PC-9 (cell line): ENCODE measurements around the gene MMP19.
A peak's percentile ranks its signal among the peaks of the same experiment; 100 is the strongest.

Experiments used
- EZH2 ChIP-seq: fragments of 200-600 bp; sonication (generic); IDR thresholded peaks from 2 replicates; pipeline ENCODE4 v1.8.0; 2017; ENCODE audit warnings: antibody characterized with exemption, low read depth
- TF ChIP-seq, protein P1 (sequence below): fragments of 200-600 bp; sonication (generic); conservative IDR thresholded peaks from 2 replicates; pipeline ENCODE4 v1.6.1; 2017; ENCODE audit warnings: mixed run types, antibody characterized with exemption, mild to moderate bottlenecking, moderate library complexity

DNA sequence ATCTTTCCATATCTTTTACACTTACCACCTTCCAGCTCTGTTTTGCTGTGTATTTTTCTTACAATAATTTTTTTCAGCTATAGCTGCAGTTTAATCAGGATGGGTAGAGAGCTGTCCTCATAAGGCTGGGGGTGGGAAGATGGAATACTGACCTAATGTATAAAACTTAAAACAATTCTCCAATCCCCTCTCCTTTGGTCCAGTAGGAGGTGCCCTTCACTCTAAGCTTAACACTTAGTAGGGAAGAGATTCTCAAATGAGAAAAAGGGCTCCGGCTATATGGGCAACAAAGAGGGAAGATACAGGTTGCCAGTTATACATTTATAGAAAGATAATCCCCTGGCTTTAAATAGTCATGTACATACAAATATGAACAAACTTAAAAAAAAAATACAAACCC is 22.1 kb downstream of the MMP19 start:
- TF ChIP-seq, protein P1, sequence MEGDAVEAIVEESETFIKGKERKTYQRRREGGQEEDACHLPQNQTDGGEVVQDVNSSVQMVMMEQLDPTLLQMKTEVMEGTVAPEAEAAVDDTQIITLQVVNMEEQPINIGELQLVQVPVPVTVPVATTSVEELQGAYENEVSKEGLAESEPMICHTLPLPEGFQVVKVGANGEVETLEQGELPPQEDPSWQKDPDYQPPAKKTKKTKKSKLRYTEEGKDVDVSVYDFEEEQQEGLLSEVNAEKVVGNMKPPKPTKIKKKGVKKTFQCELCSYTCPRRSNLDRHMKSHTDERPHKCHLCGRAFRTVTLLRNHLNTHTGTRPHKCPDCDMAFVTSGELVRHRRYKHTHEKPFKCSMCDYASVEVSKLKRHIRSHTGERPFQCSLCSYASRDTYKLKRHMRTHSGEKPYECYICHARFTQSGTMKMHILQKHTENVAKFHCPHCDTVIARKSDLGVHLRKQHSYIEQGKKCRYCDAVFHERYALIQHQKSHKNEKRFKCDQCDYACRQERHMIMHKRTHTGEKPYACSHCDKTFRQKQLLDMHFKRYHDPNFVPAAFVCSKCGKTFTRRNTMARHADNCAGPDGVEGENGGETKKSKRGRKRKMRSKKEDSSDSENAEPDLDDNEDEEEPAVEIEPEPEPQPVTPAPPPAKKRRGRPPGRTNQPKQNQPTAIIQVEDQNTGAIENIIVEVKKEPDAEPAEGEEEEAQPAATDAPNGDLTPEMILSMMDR, result peak; percentile 47; the same call in 1 of the 2 replicates
- no peak for TF ChIP-seq EZH2
